Stimulated activated CD4-positive, alpha-beta T cell treated with anti-CD3 and anti-CD28 coated beads, Interleukin-15, amount 100 ng/mL, for 1 hour (primary cell): ENCODE measurements around the gene AKAP10.
"Not testable (repeated sequence)": the region's sequence is repeated elsewhere in the genome, so short reads cannot be mapped to it uniquely, and the experiment has no call there.

Experiments used
- DNase-seq, 2 donors: peaks; one replicate each; pipeline ENCODE4 v3.0.0-alpha.2; 2020; ENCODE audit warnings: low read depth in 1 of 2, low spot score in 1 of 2

Gene AKAP10

DNA sequence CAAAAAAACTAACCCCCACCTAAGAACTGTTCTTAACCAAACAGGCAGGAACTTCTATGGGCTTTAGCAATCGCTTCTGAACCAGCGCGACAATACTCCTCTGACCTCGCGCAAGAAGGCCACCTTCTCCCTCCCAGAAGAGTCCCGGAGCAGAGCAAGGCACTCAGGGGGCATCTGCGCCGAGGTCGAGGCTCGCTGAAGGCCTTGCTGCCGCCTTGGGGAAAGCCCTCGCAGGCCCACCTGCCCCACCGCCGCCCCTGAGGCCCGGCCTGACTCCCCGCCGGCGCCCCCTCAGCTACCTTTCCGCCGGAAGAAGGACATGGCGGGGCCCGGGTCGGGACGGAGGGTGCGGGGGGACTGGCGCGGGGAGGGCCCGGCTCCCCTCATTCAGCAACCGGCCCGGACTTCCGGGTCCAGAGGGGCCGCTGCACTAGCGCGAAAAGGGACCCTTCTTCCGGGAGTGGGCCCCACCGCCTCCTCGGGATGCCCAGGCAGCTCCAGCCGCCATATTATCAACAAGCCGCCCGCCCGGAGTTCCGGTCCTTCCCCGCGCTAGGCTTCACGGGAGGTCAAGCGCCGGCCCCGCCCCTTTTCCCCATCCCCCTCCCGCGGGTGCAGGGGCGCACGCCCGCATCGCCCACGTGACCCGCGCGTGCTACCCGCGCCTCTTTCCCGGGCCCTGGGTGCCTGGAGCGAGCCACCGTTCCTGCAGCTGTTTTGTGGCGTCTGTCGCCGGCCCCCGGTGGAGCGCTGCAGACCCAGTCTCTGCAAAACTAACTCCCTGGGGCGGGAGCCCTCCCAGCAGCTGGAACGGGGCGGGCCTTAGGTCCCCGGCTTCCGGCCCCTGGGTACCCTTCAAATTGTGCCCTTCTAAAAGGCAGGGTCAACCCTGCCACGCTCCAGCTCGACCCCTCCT, at the start of gene AKAP10:
Gene AKAP10 (minus strand): TSS at position 536 of the 916 bp plus-strand sequence. CDS start 149 bp downstream, at position 387.
- DNase-seq: peak; percentile 86 to 95

DNA sequence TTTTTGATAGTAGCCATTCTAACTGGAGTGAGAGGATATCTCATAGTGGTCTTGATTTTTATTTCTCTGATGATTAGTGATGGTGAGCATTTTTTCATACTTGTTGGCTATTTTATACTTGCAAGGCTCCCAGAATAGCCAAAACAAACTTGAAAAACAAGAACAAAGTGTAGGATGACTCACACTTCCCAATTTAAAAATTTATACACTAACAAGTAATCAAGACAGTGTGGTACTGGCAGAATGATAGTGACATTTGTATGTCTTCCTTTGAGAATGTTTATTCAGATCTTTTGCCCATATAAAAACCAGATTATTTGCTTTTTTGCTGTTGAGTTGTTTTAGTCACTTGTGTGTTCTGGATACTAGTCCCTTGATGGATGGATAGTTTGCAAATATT, 49.3 kb upstream of the AKAP10 start:
- DNase-seq: no peak

DNA sequence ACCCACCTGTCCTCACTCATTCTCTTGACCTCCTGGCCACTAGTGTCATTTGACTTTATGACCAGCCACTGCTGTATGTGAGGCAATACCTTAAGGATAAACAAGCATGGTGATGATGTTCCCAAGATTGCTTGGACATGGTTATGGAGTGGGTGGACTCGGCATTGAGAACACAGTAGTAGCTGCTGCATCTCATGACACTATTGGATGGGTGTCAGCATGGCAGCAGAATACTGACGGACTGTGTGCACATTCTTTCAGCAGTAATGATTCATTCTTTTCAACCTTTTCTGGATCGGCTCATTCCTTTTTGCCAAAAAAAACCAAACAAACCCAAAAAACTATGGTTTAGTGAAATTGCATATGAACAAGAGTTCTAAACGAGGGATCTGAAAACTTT, 45.1 kb upstream of the AKAP10 start:
- no peak for DNase-seq

DNA sequence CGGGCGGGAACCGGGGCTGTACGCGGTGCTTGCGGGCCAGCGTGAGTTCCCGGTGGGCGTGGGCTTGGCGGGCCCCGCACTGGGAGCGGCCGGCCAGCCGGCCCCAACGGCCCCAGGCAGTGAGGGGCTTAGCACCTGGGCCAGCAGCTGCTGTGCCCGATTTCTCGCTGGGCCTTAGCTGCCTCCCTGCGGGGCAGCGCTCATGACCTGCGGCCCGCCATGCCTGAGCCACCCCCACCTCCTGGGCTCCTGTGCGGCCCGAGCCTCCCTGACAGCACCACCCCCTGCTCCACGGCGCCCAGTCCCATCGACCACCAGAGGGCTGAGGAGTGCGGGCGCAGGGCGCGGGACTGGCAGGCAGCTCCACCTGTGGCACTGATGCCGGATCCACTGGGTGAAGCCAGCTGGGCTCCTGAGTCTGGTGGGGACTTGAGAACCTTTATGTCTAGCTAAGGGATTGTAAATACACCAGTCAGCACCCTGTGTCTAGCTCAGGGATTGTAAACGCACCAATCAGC, 38.9 kb upstream of the AKAP10 start:
- DNase-seq: not testable (repeated sequence)

GRCh38 chr17:20012017-20012536, 34.4 kb upstream of the AKAP10 start:
- no peak for DNase-seq

- no peak for DNase-seq
Measured at GRCh38 chr17:20010936-20011335, 33.3 kb upstream of the AKAP10 start.

DNA sequence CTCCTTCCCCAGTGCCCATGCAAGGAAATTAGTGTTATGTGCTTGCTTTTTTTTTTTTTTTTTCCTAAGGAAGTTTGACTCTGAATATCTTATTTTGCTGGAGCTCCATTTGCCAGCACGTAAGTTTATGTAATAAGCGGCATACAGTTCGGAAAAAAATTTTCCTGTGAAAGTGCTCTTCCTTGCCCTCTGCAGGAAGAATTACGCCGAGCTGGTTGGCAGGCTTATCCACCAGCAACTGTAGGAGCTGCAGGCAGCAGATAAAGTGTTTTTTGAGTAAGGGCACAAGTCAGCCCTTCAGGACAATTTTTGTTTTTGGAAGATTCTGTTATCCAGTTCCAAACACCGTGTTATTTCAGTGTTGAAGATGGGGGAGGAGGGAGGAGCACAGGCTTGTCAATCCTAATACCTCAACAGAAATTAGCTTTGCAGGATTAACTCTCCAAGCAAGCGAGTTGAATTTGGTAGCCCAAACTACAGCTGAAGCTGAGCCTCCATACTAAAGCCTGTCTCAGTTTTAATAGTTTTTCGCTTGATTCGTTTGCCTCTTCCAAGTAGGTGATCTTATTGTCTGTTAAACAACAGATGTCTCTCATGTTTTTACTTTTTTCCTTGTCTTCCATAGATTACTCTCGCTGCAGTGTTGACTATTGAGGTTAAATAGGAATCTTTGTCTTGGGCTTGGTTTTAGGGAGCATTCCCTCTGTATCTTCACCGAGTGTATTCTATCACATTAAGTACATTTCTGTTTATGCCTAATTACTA, 32.7 kb upstream of the AKAP10 start:
- DNase-seq: no peak

- DNase-seq: peak; percentile 75 to 86
Measured at GRCh38 chr17:20009302-20010098, 31.9 kb upstream of the AKAP10 start, which contains the start of gene SPECC1. Gene SPECC1 (plus strand): TSS chr17:20009359. CDS start chr17:20096652, 87,293 bp downstream.

DNA sequence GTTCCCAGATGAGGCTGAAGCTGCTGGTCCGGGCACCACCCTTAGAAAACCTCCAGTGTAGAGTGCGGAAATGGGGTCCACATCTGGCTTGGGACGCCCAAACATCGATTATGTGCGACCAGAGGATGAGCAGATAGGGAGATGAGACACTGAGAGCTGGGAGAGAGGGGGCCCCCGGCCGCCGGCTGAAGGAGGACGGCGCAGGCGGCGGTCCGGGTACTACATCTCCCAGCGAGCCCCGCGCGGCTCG, 31.3 kb upstream of the AKAP10 start:
- no peak for DNase-seq

DNA sequence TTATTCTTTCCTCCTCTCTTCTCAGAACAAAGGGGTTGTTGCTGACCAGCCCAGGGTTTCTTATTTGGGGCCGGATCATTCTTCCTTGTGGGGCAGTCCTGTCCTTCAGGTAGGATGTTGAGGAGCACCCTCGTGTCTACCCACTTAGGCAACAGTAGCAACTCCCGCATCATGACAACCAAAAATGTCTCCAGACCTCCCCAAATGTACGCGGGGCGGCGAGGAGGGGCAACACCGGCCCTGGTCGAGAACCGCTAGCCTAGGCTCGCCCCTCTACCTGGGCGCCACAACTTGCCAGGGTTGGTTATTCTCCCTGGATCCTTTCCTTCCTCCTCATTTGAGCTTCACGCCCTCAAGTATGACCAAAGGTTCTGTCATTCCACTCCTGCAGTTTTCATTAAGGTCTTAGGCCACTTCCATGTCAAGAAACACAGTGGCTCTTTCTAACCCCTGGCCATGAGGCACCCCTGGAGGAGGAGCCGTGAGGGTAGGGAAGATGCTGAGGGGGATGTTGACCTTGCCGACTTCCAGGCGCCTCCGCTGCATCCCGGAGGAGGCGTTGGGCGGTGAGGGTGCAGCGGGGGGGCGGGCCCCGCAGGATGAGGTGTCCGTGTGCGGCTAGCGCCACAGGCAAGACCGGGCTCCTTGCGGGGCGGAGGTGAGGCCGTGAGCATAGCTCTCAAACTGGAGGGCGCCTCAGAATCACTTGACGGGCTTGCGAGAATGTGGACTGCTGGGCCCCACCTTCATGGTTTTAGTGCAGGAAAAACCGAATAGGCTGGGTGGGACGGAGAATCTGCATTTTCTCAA, 30.8 kb upstream of the AKAP10 start:
- DNase-seq: no peak

DNA sequence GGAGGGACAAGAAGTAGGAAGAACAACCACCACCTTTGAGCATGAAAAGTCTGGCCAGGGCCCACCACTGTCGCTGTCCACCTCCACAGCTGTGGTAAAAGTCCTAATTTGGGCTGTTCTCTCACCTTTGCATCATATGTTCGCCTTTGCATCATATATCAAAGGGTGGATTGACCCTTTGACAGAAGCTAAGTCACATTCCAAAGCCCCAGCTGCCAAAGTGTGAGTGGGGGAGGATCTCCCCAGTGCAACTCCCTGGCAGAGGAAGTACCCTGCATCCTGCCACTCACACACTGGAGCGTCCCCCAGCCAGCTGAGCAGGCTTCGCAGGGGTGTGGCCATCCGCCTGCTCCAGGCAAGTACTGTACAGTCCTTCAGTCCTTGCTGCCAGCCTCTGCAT, 18.9 kb upstream of the AKAP10 start:
- DNase-seq: no peak

- no peak for DNase-seq
Measured at GRCh38 chr17:19996086-19996485, 18.5 kb upstream of the AKAP10 start.

DNA sequence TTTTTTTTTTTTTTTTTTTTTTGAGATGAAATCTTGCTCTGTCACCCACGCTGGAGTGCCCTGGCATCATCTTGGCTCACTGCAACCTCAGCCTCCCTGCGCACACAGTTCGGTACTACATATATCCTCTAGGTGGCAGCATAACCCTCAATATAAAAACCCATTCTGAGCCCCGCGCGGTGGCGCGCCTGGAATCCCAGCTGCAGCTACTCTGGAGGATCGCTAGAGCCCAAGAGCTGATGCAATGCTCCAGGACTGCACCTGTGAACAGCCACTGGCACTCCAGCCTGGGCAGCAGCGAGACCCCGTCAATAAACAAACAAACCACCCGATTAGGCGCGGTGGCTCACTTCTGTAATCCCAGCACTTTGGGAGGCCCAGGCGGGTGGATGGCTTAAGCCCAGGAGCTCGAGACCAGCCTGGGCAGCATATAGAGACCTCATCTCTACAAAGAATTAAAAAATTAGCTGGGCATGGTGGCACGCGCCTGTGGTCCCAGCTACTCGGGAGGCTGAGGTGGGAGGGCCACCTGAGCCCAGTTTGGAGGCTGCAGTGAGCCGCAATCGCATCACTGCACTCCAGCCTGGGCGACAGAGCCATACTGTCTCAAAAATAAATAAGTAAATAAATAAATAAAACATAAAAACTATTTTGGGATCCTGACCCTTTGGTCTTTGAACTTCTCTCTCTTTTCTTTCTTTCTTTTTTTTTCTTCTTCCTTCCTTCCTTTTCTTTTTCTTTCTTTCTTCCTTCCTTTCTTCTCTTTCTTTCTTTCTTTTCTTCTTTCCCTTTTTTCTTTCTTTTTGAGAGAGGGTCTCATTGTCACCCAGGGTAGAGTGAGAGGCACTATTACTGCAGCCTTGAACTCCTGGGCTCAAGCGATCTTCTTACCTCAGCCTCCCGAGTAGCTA, 15.4 kb upstream of the AKAP10 start:
- peak; percentile 45 to 57 for DNase-seq

DNA sequence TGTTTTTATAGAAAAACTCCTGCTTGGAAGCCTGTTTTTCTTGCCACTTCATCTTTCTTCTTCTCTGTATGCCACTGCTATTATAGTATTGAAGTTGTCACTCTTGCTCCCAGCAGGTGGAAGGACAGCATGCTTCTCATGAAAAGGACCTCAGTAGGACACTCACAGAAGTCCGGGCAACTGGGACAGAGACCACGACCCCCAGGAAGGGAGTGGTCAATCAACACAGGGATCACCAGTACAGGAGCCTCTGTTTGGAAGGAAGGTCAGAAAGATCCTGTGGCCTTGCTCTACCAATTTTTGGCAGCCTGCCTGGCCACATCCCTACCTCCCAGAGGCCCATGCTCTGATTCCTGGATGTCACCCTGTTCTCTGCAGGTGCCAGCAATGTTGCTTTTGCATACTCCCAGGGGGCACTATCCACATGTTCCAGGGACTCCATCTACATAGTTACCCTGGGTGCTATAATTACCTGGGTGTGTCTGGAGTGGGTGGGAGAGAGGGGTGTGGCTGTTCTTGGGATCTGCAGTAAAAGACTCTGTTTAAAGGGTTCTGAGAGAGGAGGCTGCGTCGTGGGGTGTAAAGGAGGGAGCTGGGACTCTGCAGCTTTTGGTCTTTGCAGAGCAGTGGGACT, 13.7 kb upstream of the AKAP10 start:
- no peak for DNase-seq

- no peak for DNase-seq
Measured at GRCh38 chr17:19987897-19988296, 10.3 kb upstream of the AKAP10 start.

DNA sequence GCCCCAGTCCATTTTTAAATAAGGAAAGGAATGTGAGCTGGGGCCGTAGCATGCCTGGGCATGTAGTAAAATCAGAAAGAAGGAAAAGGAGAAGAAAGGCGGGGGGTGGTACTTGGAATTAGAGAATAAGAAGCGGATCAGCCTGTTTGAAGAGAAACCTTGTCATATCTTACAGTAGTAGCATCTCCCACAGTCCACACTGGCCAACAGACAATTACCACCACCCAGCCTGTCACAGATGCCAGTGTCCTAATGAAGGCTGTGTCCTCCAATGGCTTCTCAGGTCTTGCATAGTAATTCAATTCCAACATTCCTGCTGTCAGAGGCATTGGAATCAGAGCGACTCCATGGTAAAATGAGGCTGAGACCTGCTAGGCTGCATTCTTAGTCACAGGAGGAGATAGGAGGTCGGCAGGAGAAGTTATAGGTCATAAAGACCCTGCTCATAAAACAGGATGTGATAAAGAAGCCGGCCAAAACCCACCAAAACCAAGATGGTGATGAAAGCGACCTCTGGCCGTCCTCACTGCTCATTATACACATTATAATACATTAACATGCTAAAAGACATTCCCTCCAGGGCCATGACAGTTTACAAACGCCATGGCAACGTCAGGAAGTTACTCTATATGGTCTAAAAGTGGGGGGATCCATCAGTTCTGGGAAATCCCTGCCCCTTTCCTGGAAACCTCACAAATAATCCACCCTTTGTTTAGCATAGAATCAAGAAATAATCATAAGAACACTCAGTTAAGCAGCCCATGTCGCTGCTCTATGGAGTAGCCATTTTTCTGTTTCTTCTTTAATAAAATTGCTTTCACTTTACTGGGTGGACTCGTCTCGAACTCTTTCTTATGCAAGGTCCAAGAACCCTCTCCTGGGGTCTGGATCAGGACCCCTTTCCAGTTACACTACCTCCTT, 9.6 kb upstream of the AKAP10 start:
- no peak for DNase-seq

GRCh38 chr17:19979917-19980770, 2.5 kb upstream of the AKAP10 start:
- no peak for DNase-seq
